HG02642 (cell line): ENCODE data around the gene C1QL4.
"Not testable (repeated sequence)": the region's sequence is repeated elsewhere in the genome, so short reads cannot be mapped to it uniquely, and the experiment has no call there.

Experiments used
- ATAC-seq: cut with Tn5 transposase; IDR thresholded peaks from one replicate; pipeline ENCODE4 v1.9.1; 2021; ENCODE audit warnings: mild to moderate bottlenecking; ENCODE audit not compliant: unreplicated experiment, poor library complexity

C1QL4 gene

GRCh38 chr12:49336645-49337584 is at the start of gene C1QL4:
Gene C1QL4 (minus strand): TSS chr12:49337188. CDS start chr12:49336477, 711 bp downstream.
- peak; percentile 66 for ATAC-seq

GRCh38 chr12:49380184-49380583 is 43.2 kb upstream of the C1QL4 start:
- ATAC-seq = not testable (repeated sequence)

- ATAC-seq = no peak
These were observed 40.4 kb upstream of the C1QL4 start for GRCh38 chr12:49377386-49377785.

GRCh38 chr12:49375406-49375805 is 38.4 kb upstream of the C1QL4 start:
- no peak for ATAC-seq

- ATAC-seq = no peak
These were observed 33.6 kb upstream of the C1QL4 start for GRCh38 chr12:49370539-49370938.

GRCh38 chr12:49369411-49370145 is 32.6 kb upstream of the C1QL4 start:
- ATAC-seq = peak; percentile 44

- no peak for ATAC-seq
These were observed 31.2 kb upstream of the C1QL4 start for GRCh38 chr12:49368240-49368600.

GRCh38 chr12:49367381-49368239 is 30.6 kb upstream of the C1QL4 start, which contains the start of gene SPATS2:
Gene SPATS2 (plus strand): TSS chr12:49367462. CDS start chr12:49461013, 93,551 bp downstream.
- no peak for ATAC-seq

GRCh38 chr12:49366652-49367380 is 29.8 kb upstream of the C1QL4 start:
- ATAC-seq = peak; percentile 82

- peak; percentile 9 for ATAC-seq
These were observed 29.2 kb upstream of the C1QL4 start for GRCh38 chr12:49366096-49366651.

GRCh38 chr12:49365542-49365941 is 28.6 kb upstream of the C1QL4 start:
- ATAC-seq = no peak

- ATAC-seq = no peak
These were observed 28.0 kb upstream of the C1QL4 start for GRCh38 chr12:49364989-49365388.

- no peak for ATAC-seq
These were observed 25.1 kb upstream of the C1QL4 start for GRCh38 chr12:49362077-49362476.

- ATAC-seq = no peak
These were observed 22.7 kb upstream of the C1QL4 start for GRCh38 chr12:49359671-49360070.

- ATAC-seq = no peak
These were observed 21.6 kb upstream of the C1QL4 start for GRCh38 chr12:49358483-49359141.

- ATAC-seq = no peak
These were observed 20.2 kb upstream of the C1QL4 start for GRCh38 chr12:49357103-49357678.

- ATAC-seq = no peak
These were observed 18.9 kb upstream of the C1QL4 start for GRCh38 chr12:49355913-49356312.

GRCh38 chr12:49352351-49352750 is 15.4 kb upstream of the C1QL4 start:
- ATAC-seq = no peak
